Activated gamma-delta T cell treated with anti-CD3 and anti-CD28 coated beads, Interleukin-2, amount 50 U/mL, for 16 hours (primary cell): ENCODE results near the gene EPHA4.

Experiments
- DNase-seq: peaks from one replicate; pipeline ENCODE4 v3.0.0-alpha.2; 2020; ENCODE audit warnings: low read depth

The EPHA4 gene

DNA sequence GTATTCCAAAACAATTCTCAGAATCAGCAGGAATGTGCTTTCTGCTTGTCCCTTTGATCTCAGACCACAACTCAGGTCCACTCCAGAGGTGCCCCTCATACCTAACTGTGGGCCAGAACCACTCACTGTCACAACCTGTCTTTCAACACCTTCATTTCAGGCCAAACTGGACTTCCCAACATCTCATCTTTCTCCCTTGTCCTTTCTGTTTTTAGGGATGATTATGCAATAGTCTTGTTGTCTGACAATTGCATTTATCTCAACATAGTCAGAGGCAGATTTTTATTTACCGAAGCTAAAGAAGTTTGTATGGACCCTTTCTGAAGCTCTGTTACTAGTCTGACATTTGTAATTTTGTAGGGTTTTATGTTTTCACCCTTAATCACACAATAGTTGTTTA lies 95.9 kb downstream of the EPHA4 start:
- no peak for DNase-seq

DNA sequence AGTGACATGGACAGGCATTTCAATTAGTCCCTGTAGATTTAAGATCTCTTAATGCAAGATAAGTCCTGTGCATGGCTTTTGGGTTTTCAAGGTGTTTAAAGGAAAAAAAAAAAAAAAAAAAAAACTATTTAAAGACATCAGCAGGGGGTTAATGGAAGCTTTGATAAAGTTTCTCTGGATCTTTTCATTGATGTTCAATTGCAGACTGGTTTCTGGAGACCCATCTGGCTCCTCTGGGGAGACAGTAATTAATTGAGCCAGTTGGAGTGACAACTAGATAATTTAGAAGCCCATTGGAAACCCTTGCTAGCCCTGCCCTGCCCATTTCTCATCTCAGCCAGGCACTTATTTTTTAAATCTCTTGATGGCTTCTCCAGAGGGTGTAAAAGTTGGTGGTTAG lies 98.7 kb downstream of the EPHA4 start:
- no peak for DNase-seq

GRCh38 chr2:221468317-221468716 lies 103.8 kb downstream of the EPHA4 start:
- DNase-seq: no peak

DNA sequence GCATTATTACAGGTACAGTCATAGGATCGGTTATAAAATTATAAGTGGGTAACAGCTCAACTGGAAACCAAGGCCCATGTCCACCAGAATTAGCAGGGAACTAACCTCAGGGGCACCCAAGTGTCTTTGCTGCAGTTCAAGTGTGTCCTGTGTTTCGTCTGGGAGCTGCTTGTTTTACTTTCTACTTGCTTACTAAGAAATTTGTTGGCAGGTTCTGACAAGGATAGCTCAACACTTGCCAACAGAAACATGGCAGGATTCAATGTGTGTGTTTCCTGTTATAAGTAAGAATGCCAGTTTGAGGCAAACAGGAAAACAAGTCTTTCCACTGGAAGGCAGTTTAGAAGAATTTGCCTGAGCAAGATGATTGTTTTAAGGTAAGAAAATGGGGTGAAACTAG lies 104.5 kb downstream of the EPHA4 start:
- DNase-seq: no peak

- DNase-seq: no peak
Measured at GRCh38 chr2:221466744-221467143, 105.4 kb downstream of the EPHA4 start.

DNA sequence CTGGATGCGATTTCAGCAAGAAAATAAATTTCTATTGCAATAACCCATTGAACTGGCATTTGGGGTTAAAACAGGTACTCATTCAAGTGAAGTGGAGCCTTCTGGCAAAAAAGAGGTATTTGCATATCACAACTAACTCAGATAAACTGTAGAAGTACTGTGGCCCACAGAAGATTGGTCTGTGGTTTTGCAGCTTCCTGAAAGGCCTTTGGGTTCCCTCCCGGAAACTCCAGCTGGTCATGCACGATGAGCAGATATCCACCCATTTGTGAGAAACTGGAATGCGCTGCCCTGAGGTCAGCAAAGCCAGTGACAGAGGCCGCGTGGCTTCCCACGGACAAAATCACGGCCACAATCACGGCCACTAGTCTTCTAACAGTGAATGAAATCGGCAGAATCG lies 106.3 kb downstream of the EPHA4 start:
- no peak for DNase-seq

DNA sequence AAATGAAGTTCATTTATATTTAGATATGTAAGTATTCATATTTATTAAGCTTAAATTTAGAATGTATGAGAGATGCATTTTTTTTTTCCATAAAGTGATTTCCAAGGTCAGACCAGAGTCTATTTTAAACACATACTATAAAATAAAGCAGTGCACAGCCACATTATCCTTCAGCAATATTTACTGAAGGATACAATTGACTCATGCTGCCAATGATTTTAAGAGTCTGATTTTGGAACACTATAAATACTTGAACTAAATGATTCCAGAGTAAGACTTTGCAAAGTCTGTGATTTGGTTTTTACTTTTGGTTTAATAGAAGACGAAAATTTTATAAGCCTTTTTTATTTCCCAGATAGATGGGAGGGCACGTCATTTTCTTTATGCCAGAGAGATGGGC lies 107.1 kb downstream of the EPHA4 start:
- DNase-seq: no peak

DNA sequence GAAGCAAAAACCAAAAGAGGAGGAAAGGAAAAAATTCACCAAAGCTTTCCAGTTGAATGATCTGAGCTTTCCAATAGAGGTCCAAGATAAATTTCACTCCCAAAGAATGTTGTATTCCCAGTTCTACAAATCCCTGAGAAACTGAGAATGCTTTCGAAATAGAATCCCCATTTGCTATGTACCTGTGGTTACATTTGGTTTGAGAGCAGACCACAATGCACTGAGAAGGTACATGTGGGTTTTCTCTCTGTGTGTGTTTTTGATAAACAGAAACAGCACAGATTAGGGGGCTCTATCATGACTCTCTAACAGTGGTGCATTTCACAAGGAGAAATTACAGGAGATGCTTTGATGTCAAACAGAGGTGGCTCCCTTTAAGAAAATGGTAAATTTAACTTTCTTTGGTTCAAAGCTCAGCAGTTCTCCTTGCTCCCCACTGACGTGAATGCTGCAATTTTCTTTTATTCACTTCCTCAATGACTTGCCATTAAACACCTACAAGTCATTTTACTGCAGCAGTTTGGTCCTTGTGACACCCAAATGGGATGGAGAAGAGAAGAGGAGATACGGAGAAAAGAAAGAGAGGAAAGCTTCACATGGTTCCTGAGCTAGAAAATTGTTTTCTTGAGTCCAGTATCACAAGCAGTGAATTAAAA lies 108.7 kb downstream of the EPHA4 start:
- DNase-seq: no peak

- no peak for DNase-seq
Measured at GRCh38 chr2:221461901-221462300, 110.2 kb downstream of the EPHA4 start.

GRCh38 chr2:221460136-221460535 lies 112.0 kb downstream of the EPHA4 start:
- DNase-seq: no peak

DNA sequence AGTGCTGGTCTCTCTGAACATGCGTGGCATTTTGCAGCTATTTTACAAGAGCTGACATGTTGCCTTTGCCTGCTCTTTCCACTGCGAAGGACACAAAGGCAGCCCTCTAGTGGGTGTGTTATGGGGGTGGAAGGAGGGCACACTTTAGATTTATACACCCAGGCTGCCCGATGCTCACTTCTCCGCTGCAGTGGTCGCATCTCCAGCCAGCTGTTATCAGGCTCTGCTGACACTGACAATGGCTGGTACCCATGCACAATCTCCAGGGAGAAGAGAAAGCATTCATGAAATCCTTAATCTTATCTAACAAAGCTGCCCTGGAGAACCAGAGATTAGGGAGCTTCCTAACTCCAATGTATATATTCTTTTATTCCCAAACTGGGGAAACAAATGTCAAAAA lies 113.5 kb downstream of the EPHA4 start:
- no peak for DNase-seq

- DNase-seq: no peak
Measured at GRCh38 chr2:221455214-221455613, 116.9 kb downstream of the EPHA4 start.

DNA sequence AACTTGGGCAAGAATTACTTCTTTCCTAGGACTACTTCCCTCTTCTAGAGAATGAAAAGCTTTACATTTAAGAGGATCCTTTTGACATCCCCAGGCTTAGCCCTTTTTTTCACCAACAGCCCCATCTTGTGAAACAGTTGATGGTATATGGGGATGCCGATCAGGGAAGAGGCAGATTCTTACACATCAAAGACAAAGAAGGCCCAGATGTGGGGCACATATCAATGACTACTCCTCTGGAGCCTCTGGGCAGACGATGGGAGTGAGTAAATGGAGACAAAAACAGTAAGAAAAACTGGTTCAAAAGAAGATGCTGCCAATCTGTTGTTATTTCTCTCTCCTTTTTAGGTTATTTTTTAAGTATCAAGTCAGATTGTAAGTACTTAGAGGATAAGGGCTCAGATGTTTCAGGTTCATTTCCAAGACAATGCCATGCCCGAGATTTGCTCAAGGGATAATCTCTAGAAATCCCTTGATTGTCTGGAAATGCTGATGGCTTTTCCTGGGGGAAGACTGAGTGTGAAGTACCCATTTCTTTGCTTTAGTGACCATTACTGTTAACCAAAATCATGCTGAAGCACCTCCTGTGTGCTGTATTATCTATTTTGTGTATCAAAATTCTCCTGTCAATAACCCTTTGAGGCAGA lies 117.5 kb downstream of the EPHA4 start:
- DNase-seq: no peak

GRCh38 chr2:221451862-221452788 lies 120.0 kb downstream of the EPHA4 start:
- DNase-seq: no peak

DNA sequence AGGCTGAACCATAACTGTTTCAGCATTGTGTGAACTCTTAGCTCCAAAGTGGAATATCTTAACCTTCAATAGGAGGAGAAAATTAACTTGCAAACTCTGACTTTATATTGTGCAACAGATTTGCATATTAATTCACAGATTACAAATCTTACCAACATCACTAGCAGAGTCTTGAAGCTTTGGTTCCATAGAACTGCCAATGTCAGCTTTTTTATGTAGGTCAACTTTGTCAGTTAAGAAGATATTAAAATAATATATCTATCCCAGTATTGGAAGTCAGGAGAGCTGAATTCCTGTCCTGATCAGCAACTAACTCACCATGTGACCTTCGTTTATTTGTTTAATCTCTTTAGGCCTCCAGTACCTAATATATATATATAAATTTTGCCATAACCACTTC lies 121.8 kb downstream of the EPHA4 start:
- DNase-seq: no peak

- no peak for DNase-seq
Measured at GRCh38 chr2:221449406-221449805, 122.7 kb downstream of the EPHA4 start.

DNA sequence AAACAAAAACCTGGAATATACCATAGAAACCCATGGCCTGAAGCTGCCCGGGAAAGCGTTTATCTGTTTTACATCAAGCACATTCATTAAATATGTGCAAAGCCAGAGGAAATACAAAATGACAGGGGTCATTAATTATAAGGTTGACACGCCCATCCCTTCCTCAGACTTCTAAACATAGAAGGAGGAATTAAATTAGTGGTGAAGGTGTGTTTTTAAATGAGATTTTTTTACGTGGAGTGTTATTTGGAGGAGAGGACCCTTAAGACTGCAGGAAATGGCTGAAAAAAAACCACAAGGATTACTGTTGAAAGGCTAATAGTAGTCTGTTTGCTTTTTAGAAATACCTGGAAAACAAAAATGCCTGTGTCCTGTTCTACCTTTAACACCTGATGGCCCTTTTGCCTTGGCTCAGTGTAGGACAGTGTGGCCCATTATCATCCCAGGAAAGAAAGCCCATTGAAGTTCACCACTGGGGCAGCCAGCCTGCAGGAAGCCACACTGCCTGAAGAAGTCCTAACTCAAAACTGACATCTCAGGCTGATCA lies 123.2 kb downstream of the EPHA4 start:
- no peak for DNase-seq

- DNase-seq: no peak
Measured at GRCh38 chr2:221448057-221448843, 123.9 kb downstream of the EPHA4 start.

- DNase-seq: no peak
Measured at GRCh38 chr2:221447310-221447709, 124.8 kb downstream of the EPHA4 start.

- DNase-seq: no peak
Measured at GRCh38 chr2:221446140-221446539, 126.0 kb downstream of the EPHA4 start.

- no peak for DNase-seq
Measured at GRCh38 chr2:221444106-221444505, 128.0 kb downstream of the EPHA4 start.

DNA sequence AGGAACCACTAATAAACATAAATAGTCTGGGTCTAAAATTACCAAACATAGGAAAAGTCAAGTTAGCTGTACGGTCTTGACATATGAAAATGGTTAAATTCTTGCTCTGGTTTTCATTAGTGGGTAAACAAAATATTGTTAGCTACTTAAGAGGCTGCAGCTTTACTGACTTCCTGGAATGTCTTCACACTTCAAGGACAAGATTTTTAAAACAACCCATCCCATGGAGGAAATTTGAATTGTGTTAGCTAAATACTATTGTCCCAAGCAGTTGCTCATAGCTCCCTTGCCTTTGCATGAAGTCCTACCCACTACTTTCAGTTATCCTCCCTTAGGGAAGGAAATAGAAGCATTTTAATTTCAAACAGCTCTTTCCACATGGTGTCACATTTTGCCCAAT lies 128.5 kb downstream of the EPHA4 start:
- DNase-seq: no peak
